Uterus (tissue), 4 donors: ENCODE results near the gene BABAM2. TPM values are rescaled to one million over a fixed set of nuclear protein-coding genes. Genes with fewer than 3 reads are reported as not detected.

ENCODE experiments used
- DNase-seq, 2 donors: peaks; one replicate each; pipeline ENCODE4 v3.0.0-alpha.2; 2019 to 2020
- H3K27ac ChIP-seq, 2 donors: fragments of 200-600 bp; sonication (generic); 1 replicate in 1 of 2; 2 replicates in 1 of 2; pipeline ENCODE4 v1.5.1; 2016 to 2018
- H3K27me3 ChIP-seq, 2 donors: fragments of 200-600 bp; sonication (generic); one replicate each; pipeline ENCODE4 v1.5.1; 2018 to 2019; ENCODE audit warnings: control low read depth in 1 of 2
- H3K36me3 ChIP-seq, 2 donors: fragments of 200-600 bp; sonication (generic); one replicate each; pipeline ENCODE4 v1.5.1; 2019; ENCODE audit warnings: control low read depth in 1 of 2
- H3K4me1 ChIP-seq, 2 donors: fragments of 200-600 bp; sonication (generic); one replicate each; pipeline ENCODE4 v1.5.1; 2018 to 2019; ENCODE audit warnings: control low read depth in 1 of 2
- H3K4me3 ChIP-seq, 2 donors: fragments of 200-600 bp; sonication (generic); 1 replicate in 1 of 2; 2 replicates in 1 of 2; pipeline ENCODE4 v1.5.1; 2018 to 2019; ENCODE audit warnings: mild to moderate bottlenecking in 1 of 2
- H3K9me3 ChIP-seq, 2 donors: fragments of 200-600 bp; sonication (generic); one replicate each; pipeline ENCODE4 v1.5.1; 2019; ENCODE audit warnings: control low read depth in 1 of 2
- POLR2A ChIP-seq, 2 donors: fragments of 450-650 bp; IDR thresholded peaks; one replicate each; pipeline ENCODE4 v1.6.1; 2016; ENCODE audit warnings: antibody characterized with exemption in 2 of 2, mild to moderate bottlenecking in 1 of 2, moderate library complexity in 1 of 2
- intact Hi-C: fragments of 100-400 bp; cut with DNase I; formaldehyde crosslinking; loops from one replicate; pipeline ENCODE4 v1.15.1; 2023; ENCODE audit warnings: low total_unique reads
- total RNA-seq, 4 donors: library from RNA; depleted of rRNA in 3 of 4; stranded (reverse); fragments of >200 nt in 3 of 4; gene quantifications; one replicate each; pipeline versions ENCODE4 v1.1.0 to v1.2.4, GENCODE V29; 2014 to 2023
- TF ChIP-seq, protein P1 (sequence below), 4 experiments: fragments of 200-600 bp in 2 of 4; fragments of 450-650 bp in 2 of 4; sonication (generic) in 2 of 4; IDR thresholded peaks; one replicate each; pipeline ENCODE4 v1.5.1; 2016 to 2019; ENCODE audit warnings: antibody characterized with exemption in 4 of 4, mild to moderate bottlenecking in 2 of 4, moderate library complexity in 1 of 4
- donor health status: DM: yes; HTN: yes; CAD: no.

Gene BABAM2
- total RNA-seq, 4 donors from 2014 or later = 24.1 to 62.1 (median 32.5) TPM

DNA sequence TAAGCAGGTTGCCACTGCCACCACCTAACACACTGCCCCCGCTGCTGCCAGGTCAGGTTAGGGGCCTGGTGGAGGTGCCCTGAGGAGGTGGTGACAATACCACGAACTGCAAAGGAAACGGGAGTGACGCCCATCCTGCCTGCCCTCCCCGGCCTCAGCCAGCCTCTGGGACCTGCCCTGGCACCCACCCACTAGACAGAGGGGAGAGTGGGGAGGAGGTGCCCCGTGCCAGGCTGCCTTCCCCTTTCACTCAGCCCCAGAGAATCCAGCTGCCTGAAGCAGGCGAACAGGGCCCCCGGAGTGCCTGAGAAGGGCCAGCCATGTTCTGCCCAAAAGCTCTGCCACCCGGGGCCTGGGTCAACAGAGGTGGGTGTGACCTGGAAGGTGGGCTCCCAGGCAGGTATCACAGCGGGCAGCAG lies 457.6 kb downstream of the BABAM2 start:
- intact Hi-C loops = no loop called here
- Histone ChIP-seq H3K27me3 (no peaks in the 10 kb centered on the region), H3K27ac (no peak overlapping the region), H3K4me1 (peaks cover 0 to 3% of the 10 kb centered on the region in 2 donors), H3K4me3 (no peak overlapping the region), H3K36me3 (no peaks in the 10 kb centered on the region), H3K9me3 (no peaks in the 10 kb centered on the region)
- no peak for DNase-seq
- TF ChIP-seq, protein P1, sequence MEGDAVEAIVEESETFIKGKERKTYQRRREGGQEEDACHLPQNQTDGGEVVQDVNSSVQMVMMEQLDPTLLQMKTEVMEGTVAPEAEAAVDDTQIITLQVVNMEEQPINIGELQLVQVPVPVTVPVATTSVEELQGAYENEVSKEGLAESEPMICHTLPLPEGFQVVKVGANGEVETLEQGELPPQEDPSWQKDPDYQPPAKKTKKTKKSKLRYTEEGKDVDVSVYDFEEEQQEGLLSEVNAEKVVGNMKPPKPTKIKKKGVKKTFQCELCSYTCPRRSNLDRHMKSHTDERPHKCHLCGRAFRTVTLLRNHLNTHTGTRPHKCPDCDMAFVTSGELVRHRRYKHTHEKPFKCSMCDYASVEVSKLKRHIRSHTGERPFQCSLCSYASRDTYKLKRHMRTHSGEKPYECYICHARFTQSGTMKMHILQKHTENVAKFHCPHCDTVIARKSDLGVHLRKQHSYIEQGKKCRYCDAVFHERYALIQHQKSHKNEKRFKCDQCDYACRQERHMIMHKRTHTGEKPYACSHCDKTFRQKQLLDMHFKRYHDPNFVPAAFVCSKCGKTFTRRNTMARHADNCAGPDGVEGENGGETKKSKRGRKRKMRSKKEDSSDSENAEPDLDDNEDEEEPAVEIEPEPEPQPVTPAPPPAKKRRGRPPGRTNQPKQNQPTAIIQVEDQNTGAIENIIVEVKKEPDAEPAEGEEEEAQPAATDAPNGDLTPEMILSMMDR (IDR thresholded peaks at IDR 0.05) = no peak
- no peak for TF ChIP-seq POLR2A (IDR thresholded peaks at IDR 0.05)

DNA sequence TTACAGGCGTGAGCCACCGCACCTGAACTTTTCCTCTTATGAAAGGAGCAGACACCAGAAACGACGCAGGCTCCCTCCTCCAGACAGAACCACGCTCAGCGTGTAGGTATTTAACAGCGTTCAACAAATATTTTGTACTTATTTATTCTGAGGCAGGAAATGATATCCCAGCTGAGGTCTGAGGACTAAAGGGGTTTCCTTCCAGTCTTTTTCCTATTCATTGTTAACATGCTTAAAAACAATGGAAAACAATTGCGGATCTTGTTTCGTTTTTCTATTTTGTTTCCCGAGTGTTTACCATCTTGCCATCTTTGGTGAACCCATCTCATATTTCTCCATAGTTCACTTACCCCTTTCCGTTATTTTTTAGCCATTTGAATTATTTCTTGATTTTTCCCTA lies 458.4 kb downstream of the BABAM2 start:
- no peak overlapping the region for H3K4me3 ChIP-seq
- H3K4me1 ChIP-seq = no peaks in the 10 kb centered on the region
- intact Hi-C loops = no loop called here
- no peak overlapping the region for H3K27ac ChIP-seq
- no peak for DNase-seq
- no peaks in the 10 kb centered on the region for H3K9me3 ChIP-seq
- no peaks in the 10 kb centered on the region for H3K27me3 ChIP-seq
- no peaks in the 10 kb centered on the region for H3K36me3 ChIP-seq
- TF ChIP-seq, protein P1 (IDR thresholded peaks at IDR 0.05) = no peak
- no peak for TF ChIP-seq POLR2A (IDR thresholded peaks at IDR 0.05)

DNA sequence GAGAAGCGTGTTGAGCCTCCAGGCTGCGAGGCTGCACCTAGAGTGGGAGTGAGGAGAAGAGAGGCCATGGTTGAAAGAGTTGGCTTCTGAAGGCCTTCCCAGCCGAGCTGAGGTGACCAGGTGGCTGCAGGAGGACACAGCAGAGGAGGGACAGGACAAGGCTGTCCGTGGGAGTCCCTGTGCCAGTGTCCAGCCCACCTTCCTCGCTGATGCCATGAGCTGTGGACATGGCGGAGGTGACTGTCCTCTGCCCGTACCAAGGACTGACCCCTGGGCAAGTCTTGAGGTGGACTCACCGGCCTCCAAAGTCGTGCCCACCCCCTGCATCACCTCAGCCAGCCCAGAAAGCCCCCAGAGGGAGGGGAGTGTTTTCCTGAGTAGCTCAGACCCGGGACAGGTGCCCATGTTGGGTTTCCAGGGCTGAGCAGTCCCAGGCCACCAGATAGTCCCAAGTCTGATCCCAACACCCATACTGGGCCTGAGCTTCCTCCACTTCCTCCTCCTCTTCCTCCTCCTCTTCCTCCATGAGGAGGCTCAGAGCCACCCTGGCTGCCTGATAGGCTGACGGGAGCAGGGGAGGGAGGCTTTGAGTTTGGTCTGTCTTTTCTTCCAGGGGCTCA lies 459.1 kb downstream of the BABAM2 start:
- H3K4me1 ChIP-seq = no peaks in the 10 kb centered on the region
- no peaks in the 10 kb centered on the region for H3K36me3 ChIP-seq
- intact Hi-C loops = no loop called here
- no peaks in the 10 kb centered on the region for H3K9me3 ChIP-seq
- no peak overlapping the region for H3K27ac ChIP-seq
- H3K27me3 ChIP-seq = no peaks in the 10 kb centered on the region
- DNase-seq = no peak
- no peak overlapping the region for H3K4me3 ChIP-seq
- no peak for TF ChIP-seq POLR2A (IDR thresholded peaks at IDR 0.05)
- TF ChIP-seq, protein P1 (IDR thresholded peaks at IDR 0.05) = no peak

DNA sequence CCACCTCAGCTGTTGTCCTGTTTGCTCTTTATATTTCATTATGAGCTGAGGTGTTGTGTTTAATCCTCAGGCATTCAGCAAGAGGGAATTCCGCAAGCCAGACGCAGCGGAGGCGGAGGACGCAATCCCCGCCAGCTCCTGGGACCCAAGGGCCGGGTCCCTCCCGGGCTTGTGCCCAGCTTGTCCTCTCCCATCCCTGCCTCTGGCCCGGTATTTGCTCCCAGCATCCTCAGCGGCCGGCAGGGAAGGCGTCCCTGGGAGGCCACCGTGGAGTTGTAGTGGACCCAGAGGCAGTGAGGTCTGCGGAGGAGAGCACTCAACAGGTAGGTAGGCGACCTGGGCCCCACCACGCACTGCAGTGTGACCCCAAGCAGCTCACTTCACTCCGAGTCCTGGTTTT lies 459.7 kb downstream of the BABAM2 start:
- Histone ChIP-seq H3K4me3 (no peak overlapping the region), H3K4me1 (no peaks in the 10 kb centered on the region), H3K9me3 (no peaks in the 10 kb centered on the region), H3K27ac (no peak overlapping the region), H3K36me3 (no peaks in the 10 kb centered on the region), H3K27me3 (no peaks in the 10 kb centered on the region)
- TF ChIP-seq, protein P1 (IDR thresholded peaks at IDR 0.05) = no peak
- TF ChIP-seq POLR2A (IDR thresholded peaks at IDR 0.05) = no peak
- DNase-seq = no peak
- intact Hi-C loops = no loop called here

DNA sequence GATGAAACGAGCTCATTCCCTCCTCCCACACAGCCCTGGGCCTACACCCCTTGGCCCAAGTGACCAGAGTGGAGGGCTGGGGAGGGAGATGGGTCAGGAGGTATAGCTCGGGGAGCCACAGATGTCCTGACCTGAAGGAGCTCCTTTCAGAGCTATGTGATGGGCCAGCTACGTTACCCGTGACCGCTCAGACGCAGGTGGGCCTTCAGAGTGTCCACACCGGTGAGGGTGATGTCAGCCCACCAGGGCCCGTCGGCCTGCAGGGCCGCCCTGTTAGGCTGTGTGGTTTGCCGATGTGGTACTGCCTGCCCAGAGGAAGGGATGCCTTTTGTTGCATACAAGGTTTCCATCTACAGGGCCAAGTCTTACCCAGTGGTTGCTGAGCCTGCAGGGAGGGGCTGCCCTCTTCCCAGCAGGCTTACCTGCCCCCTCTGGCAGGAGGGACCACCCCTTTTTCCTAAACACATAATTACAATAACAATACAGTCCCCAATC lies 460.3 kb downstream of the BABAM2 start:
- intact Hi-C loops = no loop called here
- Histone ChIP-seq H3K27ac (no peak overlapping the region), H3K36me3 (no peaks in the 10 kb centered on the region), H3K4me1 (peaks cover under 1 to 5% of the 10 kb centered on the region in 2 donors), H3K4me3 (no peak overlapping the region), H3K27me3 (no peaks in the 10 kb centered on the region), H3K9me3 (no peaks in the 10 kb centered on the region)
- no peak for DNase-seq
- no peak for TF ChIP-seq POLR2A (IDR thresholded peaks at IDR 0.05)
- TF ChIP-seq, protein P1 (IDR thresholded peaks at IDR 0.05) = no peak
